HG03175 (cell line): ENCODE data around the gene PLA2G15.
A peak's percentile ranks its signal among the peaks of the same experiment; 100 is the strongest.

ENCODE experiments used
- ATAC-seq: cut with Tn5 transposase; IDR thresholded peaks from one replicate; pipeline ENCODE4 v1.9.1; 2021; ENCODE audit warnings: mild to moderate bottlenecking, moderate library complexity; ENCODE audit not compliant: unreplicated experiment

PLA2G15 gene

GRCh38 chr16:68244903-68245853, at the start of gene PLA2G15:
PLA2G15 (plus strand) TSS chr16:68245373; CDS start chr16:68245427, 54 bp downstream.
- peak; percentile 87 for ATAC-seq

- ATAC-seq = no peak
Observed at GRCh38 chr16:68197250-68197649, 47.9 kb upstream of the PLA2G15 start.

DNA sequence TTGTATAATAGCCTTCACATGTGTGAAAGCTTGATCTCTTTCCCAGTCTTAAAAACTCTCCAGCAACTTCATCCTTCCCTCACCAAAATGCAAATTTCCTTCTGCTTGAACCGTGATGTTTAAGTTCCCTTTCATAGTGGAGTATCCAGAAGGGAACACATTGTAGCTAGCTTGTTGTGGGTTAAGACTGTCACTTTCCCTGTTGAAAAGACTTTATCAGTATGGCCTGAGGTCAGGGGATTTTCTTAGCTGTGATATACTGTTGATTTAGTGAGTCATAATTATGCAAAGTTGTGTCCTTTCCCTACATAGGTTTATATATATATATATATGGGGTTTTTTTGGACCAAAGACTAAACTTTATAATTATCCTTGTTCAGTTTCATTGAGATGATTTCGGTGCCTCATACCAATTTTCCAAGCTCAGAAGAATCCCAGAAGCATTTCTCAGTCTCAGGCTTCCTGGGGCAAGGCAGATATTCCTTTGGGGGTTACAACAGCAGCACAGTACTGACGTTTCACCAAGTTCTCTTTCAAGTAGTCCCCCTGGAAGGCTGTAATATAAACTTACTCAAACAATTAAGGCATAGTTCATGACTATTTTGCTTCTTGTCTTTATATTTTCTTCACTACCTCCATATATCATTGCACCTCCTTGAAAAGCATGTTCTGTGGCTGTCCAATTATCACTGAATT, 44.9 kb upstream of the PLA2G15 start:
- ATAC-seq = no peak

DNA sequence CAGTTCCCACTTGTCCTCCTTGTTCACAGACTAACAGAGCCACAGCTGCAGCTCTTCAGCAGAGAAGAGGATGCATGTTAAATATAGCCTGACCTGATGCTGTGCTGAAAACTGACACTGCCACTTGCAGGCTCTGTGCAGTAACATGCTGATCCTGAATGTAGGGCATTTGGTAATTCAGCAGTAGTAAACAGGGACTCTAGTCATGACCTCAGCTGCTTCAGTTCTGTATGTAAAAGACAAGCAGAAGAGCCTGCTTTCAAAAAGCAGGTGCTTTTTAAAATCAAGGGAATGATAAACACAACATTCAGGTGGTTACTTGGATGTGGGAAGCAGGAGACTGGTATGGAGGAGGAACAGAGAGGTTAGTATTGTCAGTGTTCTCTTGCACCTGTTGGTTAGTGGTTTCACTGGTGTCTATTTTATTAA, 43.1 kb upstream of the PLA2G15 start:
- ATAC-seq = no peak

- no peak for ATAC-seq
Observed at GRCh38 chr16:68206245-68206644, 38.9 kb upstream of the PLA2G15 start.

DNA sequence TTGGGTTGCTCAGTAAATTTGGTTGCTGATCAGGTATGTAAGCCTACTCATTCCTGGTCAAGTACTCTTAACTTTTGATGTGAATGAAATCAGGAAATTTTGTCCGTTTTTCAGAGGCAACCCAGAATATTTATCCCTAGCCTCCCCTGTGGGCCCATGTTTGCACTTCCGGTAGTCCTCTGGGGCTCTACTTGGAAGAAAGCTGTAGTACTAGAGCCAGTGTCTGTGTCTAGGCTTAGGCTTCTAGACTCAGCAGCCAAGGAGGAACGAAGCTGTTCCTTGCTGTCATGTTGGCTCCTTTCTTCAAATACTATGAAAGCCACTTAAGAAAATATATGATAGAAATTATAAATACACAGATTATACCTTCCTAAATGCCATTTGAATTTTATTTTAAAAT, 30.4 kb upstream of the PLA2G15 start:
- no peak for ATAC-seq

DNA sequence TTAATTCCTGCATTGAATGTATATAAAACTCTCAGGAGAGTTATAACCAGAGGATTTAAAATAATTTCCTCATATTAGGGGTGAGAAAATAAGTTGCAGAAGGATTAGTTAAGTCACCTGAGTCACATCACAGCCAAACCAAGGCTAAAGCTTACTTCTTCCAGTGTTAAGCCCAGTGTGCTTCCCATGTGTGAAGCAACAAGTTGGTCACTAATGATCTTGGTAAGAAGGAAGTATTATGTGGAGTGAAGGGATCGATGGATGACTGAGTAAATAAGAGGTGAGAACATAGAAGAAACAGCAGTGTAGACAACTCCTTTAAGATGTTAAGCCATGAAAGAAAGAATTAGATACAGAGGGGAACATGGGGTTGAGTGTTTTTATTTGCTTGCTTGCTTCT, 29.9 kb upstream of the PLA2G15 start:
- ATAC-seq = no peak

DNA sequence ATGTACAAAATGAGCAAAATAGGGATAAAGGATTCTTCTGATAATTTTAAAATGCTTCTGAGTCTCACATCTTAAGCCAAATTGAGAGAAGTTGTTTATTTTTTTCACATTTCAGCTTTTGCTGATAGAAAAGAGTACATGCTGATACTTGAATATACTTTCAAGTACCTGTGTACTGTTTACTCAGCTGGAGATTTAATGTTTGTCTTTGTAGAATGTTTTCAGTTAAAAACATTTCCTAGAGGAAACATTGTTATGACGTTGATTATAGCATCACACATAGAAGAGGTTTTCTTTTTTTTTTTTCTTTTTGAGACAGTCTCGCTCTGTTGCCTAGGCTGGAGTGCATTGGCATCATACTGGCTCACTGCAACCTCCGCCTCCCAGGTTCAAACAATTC, 28.9 kb upstream of the PLA2G15 start:
- no peak for ATAC-seq

GRCh38 chr16:68217506-68217905, 27.7 kb upstream of the PLA2G15 start:
- ATAC-seq = no peak

DNA sequence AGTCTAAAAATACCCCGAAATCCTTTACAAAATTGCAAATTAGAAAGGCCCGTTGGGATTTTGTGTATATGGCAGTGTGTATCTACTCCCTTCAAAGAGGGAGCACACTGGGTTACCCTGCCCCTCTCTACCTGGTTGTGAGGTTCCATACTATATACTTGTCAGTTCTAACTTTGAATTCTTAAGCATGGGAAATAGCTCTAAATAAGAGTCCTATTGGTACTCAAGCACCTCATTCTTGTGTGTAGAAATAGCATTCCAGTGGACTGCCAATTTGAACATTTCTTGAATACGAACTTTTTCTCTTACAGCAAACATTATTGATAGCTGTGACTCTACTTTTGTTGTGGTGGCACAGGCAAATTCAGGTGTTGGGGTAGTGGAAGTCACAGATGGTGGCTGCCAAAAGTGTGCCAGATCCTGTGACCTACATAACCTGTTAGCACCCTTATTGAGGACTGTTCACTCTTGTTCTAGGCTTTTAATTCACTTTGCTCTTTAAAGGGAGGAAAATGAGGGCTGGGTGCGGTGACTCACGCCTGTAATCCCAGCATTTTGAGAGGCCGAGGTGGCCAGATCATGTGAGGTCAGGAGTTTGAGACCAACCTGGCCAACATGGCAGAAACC, 25.3 kb upstream of the PLA2G15 start:
- no peak for ATAC-seq

DNA sequence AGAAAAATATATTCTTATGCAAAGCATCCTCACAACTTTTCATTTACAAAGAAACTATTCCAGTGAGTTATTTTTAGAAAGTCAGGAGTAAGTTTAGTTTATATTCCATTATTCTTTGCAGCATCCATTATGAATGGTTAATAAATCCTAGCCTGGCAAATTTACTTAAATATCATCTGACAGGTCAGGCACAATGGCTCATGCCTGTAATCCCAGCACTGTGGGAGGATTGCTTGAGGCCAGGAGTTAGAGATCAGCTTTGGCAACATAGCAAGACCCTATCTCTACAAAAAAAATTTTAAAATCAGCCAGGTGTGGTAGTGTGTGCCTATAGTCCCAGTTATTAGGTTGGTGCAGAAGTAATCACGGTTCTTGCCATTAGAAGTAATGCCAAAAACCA, 22.1 kb upstream of the PLA2G15 start:
- no peak for ATAC-seq

DNA sequence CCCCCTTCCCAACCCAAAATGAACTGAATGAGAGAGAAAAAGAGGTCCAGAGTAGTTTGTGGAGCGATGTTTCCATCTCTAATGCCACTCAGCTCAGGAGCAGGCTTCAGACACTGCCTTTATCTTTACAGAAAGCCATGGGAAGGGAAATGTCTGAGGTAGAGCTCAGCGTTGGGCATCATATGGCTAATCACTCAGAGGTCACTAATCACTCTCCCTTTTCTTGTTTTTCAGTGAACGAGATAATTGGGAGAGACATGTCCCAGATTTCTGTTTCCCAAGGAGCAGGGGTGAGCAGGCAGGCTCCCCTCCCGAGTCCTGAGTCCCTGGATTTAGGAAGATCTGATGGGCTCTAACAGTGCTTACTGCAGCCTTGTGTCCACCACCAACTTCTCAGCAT, 19.1 kb upstream of the PLA2G15 start:
- ATAC-seq = no peak

GRCh38 chr16:68227183-68227793, 17.9 kb upstream of the PLA2G15 start:
- ATAC-seq = no peak

GRCh38 chr16:68227850-68228553, 17.2 kb upstream of the PLA2G15 start:
- no peak for ATAC-seq

GRCh38 chr16:68228652-68229051, 16.5 kb upstream of the PLA2G15 start:
- ATAC-seq = no peak

GRCh38 chr16:68229431-68230175, 15.6 kb upstream of the PLA2G15 start:
- ATAC-seq = no peak

DNA sequence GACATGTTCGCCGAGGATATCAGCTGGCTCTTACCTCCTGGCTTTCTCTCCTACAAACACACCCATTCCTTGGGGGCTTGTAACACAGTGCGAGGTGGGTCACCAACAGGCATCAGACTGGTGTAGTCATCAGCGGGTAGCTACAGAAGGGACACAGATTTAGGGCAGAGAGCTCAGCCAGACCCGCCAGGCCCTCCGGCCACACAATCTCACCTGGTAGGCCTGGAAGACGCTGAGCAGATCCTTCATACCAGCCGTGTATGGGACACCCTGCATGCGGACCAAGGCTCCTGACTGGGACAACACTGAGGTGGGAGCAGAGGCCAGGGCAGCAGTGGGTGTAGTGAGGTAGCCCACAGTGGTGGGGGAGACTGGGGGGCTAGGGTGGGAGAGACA, 15.0 kb upstream of the PLA2G15 start:
- no peak for ATAC-seq

GRCh38 chr16:68230956-68231355, 14.2 kb upstream of the PLA2G15 start:
- ATAC-seq = no peak

GRCh38 chr16:68231384-68232136, 13.6 kb upstream of the PLA2G15 start:
- no peak for ATAC-seq
